HCT116 (cell line): Measurements from ENCODE around the gene GBGT1.
A peak's percentile ranks its signal among the peaks of the same experiment; 100 is the strongest.

Source experiments
- CTCF ChIP-seq, 3 experiments: fragments of 200-600 bp in 1 of 3; sonication (generic) in 1 of 3; IDR thresholded peaks in 2 of 3; conservative IDR thresholded peaks in 1 of 3; 2 replicates each; pipeline ENCODE4 v1.5.1; 2012 to 2017; ENCODE audit warnings: low read depth in 2 of 3, low read length in 2 of 3, antibody characterized with exemption in 1 of 3, borderline replicate concordance in 1 of 3, control low read depth in 1 of 3, mild to moderate bottlenecking in 1 of 3, mixed read lengths in 1 of 3, mixed run types in 1 of 3, moderate library complexity in 1 of 3; ENCODE audit not compliant: insufficient read depth in 1 of 3
- EZH2 ChIP-seq: fragments of 200-600 bp; sonication (generic); IDR thresholded peaks from 2 replicates; pipeline ENCODE4 v1.6.1; 2017; ENCODE audit warnings: antibody characterized with exemption, mixed run types
- JUND ChIP-seq: IDR thresholded peaks from 2 replicates; pipeline ENCODE4 v1.6.1; 2012
- POLR2AphosphoS5 ChIP-seq: IDR thresholded peaks from 2 replicates; pipeline ENCODE4 v1.6.1; 2011; ENCODE audit warnings: mild to moderate bottlenecking, low read depth, low read length, moderate library complexity

DNA sequence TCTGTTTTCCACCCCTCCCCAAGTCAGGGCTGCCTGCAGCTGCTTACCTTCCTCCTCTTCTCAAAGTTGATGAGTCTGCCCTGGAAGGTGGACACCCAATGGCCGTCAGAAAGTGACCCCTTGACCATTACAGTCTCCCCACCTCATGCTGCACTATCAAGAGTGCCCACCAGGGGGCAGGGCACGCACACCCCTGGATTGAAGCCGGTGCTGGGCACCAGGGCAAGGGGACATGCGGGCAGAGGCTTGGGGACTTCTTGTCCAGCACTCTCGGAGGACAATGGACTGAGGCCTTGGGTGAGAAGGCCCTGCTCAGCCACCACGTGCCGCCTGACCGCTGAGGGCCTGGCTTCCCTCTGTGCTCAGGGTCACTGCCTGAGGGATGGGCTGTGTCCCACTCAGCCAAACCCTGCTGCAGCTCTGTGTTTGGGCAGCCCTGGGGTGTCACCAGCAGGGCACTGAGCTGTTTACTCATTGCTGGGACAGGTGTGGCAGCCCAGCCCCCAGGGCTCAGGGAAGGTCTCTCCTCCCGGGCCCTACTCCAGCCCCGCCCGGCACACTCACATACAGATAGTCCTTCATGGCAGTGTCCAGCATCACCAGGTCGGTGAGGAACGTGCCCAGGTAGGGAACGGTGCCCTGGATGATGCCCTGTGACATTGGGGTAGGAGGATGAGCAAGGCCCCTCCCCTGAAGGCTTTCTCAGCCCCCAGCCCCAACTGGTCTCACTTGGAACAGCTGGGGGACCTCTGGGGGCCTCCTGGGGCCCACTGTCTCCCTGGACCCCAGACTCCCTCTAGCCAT lies 60.3 kb downstream of the GBGT1 start:
- TF ChIP-seq JUND (no peak), EZH2 (no peak), POLR2AphosphoS5 (no peak), CTCF (IDR thresholded peaks at IDR 0.05 in 2 of 3, conservative IDR thresholded peaks at IDR 0.05 in 1 of 3; ENCODE audit: borderline replicate concordance in 1 of 3, insufficient read depth in 1 of 3, low read depth in 2 of 3, low read length in 2 of 3) (peak; percentile 88 to 98 (median 91))
